A549 (cell line): ENCODE data around the gene PPL.

Experiments
- CEBPB ChIP-seq, 2 experiments: fragments of >200 bp in 1 of 2; sonication (Bioruptor Twin) in 1 of 2; formaldehyde crosslinking in 1 of 2; IDR thresholded peaks; 2 replicates each; pipeline ENCODE4 v1.6.1; 2012 to 2016
- CHD4 ChIP-seq: fragments of 200-600 bp; sonication (generic); IDR thresholded peaks from 2 replicates; pipeline ENCODE4 v1.6.1; 2016; ENCODE audit warnings: antibody characterized with exemption, mild to moderate bottlenecking, borderline replicate concordance
- EP300 ChIP-seq, 2 experiments: fragments of >200 bp; sonication (Bioruptor Twin); formaldehyde crosslinking; IDR thresholded peaks; 2 replicates in 1 of 2; 3 replicates in 1 of 2; pipeline ENCODE4 v1.6.1; 2016 to 2017
- JUNB ChIP-seq: fragments of >200 bp; sonication (Bioruptor Twin); formaldehyde crosslinking; IDR thresholded peaks from 2 replicates; pipeline ENCODE4 v1.6.1; 2016
- KDM5A ChIP-seq: fragments of 200-600 bp; sonication (generic); IDR thresholded peaks from 2 replicates; pipeline ENCODE4 v1.6.1; 2016; ENCODE audit warnings: antibody characterized with exemption, mild to moderate bottlenecking
- MYC ChIP-seq: IDR thresholded peaks from 2 replicates; pipeline ENCODE4 v1.6.1; 2012; ENCODE audit warnings: mild to moderate bottlenecking, inconsistent platforms, low read length, improper control_type of control experiment, borderline replicate concordance
- NR3C1 ChIP-seq: fragments of >200 bp; sonication (Bioruptor Twin); formaldehyde crosslinking; IDR thresholded peaks from 3 replicates; pipeline ENCODE4 v1.6.1; 2017
- POLR2A ChIP-seq: IDR thresholded peaks from 2 replicates; pipeline ENCODE4 v1.6.1; 2012; ENCODE audit warnings: mild to moderate bottlenecking, low read length
- SMC3 ChIP-seq: fragments of >200 bp; sonication (Bioruptor Twin); formaldehyde crosslinking; IDR thresholded peaks from 3 replicates; pipeline ENCODE4 v1.6.1; 2018; ENCODE audit warnings: inconsistent platforms
- ZNF302 ChIP-seq: fragments of 250-450 bp; sonication (Bioruptor Pico); IDR thresholded peaks from 2 replicates; pipeline ENCODE4 v1.9.0; 2021; ENCODE audit warnings: inconsistent platforms, mild to moderate bottlenecking, moderate library complexity
- TF ChIP-seq, protein P1 (sequence below): fragments of >200 bp; sonication (Bioruptor Twin); formaldehyde crosslinking; IDR thresholded peaks from 3 replicates; pipeline ENCODE4 v1.5.1; 2016
- TF ChIP-seq, protein P2 (sequence below): IDR thresholded peaks from 2 replicates; pipeline ENCODE4 v1.6.1; 2012
- TF ChIP-seq, protein P3 (sequence below): fragments of >200 bp; sonication (Bioruptor Twin); formaldehyde crosslinking; IDR thresholded peaks from 3 replicates; pipeline ENCODE4 v1.6.1; 2016
- TF ChIP-seq, protein P4 (sequence below): IDR thresholded peaks from 2 replicates; pipeline ENCODE4 v1.6.1; 2012

DNA sequence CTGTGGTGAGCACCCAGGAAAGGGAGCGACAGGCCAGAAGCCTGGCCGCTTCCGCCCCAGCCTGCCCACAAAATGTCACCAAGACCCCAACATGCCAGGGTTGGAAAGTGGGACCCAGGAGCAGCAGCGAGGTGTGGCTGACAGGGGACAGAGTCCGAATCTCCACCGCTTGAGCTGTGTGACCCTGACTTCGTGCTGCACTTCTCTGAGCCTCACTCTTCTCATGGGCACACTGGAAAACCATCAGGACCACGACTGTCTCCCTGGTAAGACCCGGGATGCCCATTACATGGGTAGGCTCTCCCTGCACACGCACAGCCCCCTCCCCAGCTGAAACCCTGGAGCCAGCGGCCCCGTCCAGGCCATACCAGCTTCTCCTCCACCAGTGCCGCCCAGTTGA is 34.9 kb downstream of the PPL start:
- TF ChIP-seq NR3C1, result no peak
- TF ChIP-seq CHD4, result no peak
- TF ChIP-seq, protein P1, sequence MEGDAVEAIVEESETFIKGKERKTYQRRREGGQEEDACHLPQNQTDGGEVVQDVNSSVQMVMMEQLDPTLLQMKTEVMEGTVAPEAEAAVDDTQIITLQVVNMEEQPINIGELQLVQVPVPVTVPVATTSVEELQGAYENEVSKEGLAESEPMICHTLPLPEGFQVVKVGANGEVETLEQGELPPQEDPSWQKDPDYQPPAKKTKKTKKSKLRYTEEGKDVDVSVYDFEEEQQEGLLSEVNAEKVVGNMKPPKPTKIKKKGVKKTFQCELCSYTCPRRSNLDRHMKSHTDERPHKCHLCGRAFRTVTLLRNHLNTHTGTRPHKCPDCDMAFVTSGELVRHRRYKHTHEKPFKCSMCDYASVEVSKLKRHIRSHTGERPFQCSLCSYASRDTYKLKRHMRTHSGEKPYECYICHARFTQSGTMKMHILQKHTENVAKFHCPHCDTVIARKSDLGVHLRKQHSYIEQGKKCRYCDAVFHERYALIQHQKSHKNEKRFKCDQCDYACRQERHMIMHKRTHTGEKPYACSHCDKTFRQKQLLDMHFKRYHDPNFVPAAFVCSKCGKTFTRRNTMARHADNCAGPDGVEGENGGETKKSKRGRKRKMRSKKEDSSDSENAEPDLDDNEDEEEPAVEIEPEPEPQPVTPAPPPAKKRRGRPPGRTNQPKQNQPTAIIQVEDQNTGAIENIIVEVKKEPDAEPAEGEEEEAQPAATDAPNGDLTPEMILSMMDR, result no peak
- TF ChIP-seq POLR2A, result no peak
- TF ChIP-seq, protein P2, sequence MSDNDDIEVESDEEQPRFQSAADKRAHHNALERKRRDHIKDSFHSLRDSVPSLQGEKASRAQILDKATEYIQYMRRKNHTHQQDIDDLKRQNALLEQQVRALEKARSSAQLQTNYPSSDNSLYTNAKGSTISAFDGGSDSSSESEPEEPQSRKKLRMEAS, result no peak
- no peak for TF ChIP-seq EP300 (IDR thresholded peaks at IDR 0.05)
- no peak for TF ChIP-seq JUNB
- TF ChIP-seq MYC, result no peak
- no peak for TF ChIP-seq CEBPB (IDR thresholded peaks at IDR 0.05)
- no peak for TF ChIP-seq KDM5A
- no peak for TF ChIP-seq ZNF302 (CRISPR knock-in tag)
- TF ChIP-seq, protein P3, sequence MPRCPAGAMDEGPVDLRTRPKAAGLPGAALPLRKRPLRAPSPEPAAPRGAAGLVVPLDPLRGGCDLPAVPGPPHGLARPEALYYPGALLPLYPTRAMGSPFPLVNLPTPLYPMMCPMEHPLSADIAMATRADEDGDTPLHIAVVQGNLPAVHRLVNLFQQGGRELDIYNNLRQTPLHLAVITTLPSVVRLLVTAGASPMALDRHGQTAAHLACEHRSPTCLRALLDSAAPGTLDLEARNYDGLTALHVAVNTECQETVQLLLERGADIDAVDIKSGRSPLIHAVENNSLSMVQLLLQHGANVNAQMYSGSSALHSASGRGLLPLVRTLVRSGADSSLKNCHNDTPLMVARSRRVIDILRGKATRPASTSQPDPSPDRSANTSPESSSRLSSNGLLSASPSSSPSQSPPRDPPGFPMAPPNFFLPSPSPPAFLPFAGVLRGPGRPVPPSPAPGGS, result no peak
- no peak for TF ChIP-seq SMC3
- TF ChIP-seq, protein P4, sequence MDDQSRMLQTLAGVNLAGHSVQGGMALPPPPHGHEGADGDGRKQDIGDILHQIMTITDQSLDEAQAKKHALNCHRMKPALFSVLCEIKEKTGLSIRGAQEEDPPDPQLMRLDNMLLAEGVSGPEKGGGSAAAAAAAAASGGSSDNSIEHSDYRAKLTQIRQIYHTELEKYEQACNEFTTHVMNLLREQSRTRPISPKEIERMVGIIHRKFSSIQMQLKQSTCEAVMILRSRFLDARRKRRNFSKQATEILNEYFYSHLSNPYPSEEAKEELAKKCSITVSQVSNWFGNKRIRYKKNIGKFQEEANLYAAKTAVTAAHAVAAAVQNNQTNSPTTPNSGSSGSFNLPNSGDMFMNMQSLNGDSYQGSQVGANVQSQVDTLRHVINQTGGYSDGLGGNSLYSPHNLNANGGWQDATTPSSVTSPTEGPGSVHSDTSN, result no peak
